ENCODE measurements around the gene UBL7. TPM values are rescaled to one million over a fixed set of nuclear protein-coding genes. Genes with fewer than 3 reads are reported as not detected.

UBL7 gene
- total and polyA plus RNA-seq, 2 donors (not counting 1 experiment from before 2014, with no cell fraction given) = 44.4 to 73.9 TPM

DNA sequence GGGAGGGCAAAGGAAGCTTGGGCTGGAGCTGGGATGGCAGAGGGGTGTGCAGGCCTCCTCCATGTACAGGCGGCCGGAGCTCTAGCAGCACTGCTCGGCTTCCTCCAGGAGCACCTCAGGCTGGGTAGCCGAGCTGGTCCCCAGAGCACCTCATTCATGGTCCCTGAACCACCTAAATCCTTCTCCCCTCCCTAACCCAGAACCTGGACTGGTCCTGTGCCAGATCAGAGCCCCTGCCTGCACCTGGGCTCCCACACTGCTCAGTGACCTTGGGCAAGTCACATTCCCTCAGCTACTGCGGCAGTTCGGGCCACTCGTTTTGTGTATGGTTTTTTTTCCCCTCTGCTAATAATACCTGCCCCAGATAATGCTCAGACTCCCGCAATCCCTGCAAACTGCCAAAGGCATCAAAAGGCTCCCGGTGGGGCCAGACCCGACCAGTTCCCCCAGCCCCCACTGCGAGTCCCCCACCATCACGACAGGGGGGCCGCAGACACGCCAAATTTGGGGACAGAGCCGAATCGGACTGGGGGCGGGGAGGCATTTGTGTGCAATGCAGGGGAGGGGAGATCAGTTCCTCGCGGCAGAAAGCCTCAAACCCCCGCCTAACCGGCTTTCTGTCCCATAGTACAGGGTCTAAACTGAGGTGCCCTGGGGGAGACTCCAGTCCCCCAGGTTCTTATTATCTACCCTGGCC, 28.5 kb downstream of the UBL7 start:
- H3K27ac Mint-ChIP-seq = peak overlapping the region; percentile 91
- peak; percentile 47 for DNase-seq
- peak overlapping the region; percentile 6 for H2AFZ ChIP-seq (ENCODE audit: insufficient read depth, low read depth, low read length, poor library complexity, severe bottlenecking)
- WGBS (ENCODE audit: insufficient coverage) = 17% methylated on average over 13 of the region's 21 CpGs
- H4K20me1 ChIP-seq (ENCODE audit: control insufficient read depth, insufficient read depth, low read length, poor library complexity, severe bottlenecking) = peaks cover 53% of the 10 kb centered on the region
- no peaks in the 10 kb centered on the region for H3K9me3 ChIP-seq (ENCODE audit: control extremely low read depth in 1 of 3, control insufficient read depth in 2 of 3, insufficient read depth in 1 of 3, low read length in 2 of 3)
- H3K9ac ChIP-seq (ENCODE audit: low read length) = peak overlapping the region; percentile 86
- peaks cover 65 to 78% of the 10 kb centered on the region in 2 donors for H3K4me1 ChIP-seq (ENCODE audit: control insufficient read depth in 2 of 2, insufficient read depth in 2 of 2, low read length in 2 of 2)
- H3K79me2 ChIP-seq (ENCODE audit: control insufficient read depth, insufficient read depth, low read length) = peaks cover 64% of the 10 kb centered on the region
- ChIA-PET POLR2A (interaction anchor here (0.8 to 5.3 kb wide), 7 partner anchors 10 to 49 kb away, joined by 3 to 35 read pairs (median 8); no protein-coding TSS in a partner anchor), CTCF (interaction anchor here (0.8 to 26.1 kb wide), 7 partner anchors 8 to 351 kb away, joined by 3 to 855 read pairs (median 4); no protein-coding TSS in a partner anchor)
- peak overlapping the region; percentile 91 for H3K4me2 ChIP-seq (replicated peaks; ENCODE audit: low read depth, low read length, poor library complexity, severe bottlenecking)
- H3K27me3 ChIP-seq (replicated peaks in 1 of 4; ENCODE audit: control extremely low read depth in 1 of 4, control insufficient read depth in 3 of 4, insufficient read depth in 4 of 4, low read length in 3 of 4) = no peaks in the 10 kb centered on the region
- peaks cover 80% of the 10 kb centered on the region for H3K4me1 Mint-ChIP-seq
- TF ChIP-seq, protein P1, sequence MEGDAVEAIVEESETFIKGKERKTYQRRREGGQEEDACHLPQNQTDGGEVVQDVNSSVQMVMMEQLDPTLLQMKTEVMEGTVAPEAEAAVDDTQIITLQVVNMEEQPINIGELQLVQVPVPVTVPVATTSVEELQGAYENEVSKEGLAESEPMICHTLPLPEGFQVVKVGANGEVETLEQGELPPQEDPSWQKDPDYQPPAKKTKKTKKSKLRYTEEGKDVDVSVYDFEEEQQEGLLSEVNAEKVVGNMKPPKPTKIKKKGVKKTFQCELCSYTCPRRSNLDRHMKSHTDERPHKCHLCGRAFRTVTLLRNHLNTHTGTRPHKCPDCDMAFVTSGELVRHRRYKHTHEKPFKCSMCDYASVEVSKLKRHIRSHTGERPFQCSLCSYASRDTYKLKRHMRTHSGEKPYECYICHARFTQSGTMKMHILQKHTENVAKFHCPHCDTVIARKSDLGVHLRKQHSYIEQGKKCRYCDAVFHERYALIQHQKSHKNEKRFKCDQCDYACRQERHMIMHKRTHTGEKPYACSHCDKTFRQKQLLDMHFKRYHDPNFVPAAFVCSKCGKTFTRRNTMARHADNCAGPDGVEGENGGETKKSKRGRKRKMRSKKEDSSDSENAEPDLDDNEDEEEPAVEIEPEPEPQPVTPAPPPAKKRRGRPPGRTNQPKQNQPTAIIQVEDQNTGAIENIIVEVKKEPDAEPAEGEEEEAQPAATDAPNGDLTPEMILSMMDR (IDR thresholded peaks at IDR 0.05) = no peak
- no peak for TF ChIP-seq EZH2 (IDR thresholded peaks at IDR 0.05; ENCODE audit: borderline replicate concordance, insufficient read depth, low read depth, low read length, poor library complexity, severe bottlenecking)
- H3K27ac ChIP-seq (ENCODE audit: low read length in 2 of 2) = peak overlapping the region; percentile 34 to 75
- peak overlapping the region; percentile 96 for H3K4me3 Mint-ChIP-seq
- no peaks in the 10 kb centered on the region for H3K27me3 Mint-ChIP-seq
- no peaks in the 10 kb centered on the region for H3K9me3 Mint-ChIP-seq (ENCODE audit: insufficient read depth)
- ATAC-seq (ENCODE audit: low read depth) = no peak
- H3K4me3 ChIP-seq (ENCODE audit: control extremely low read depth in 1 of 5, extremely low read depth in 1 of 5, insufficient read depth in 1 of 5, low read depth in 2 of 5, low read length in 4 of 5) = peak overlapping the region; percentile 38 to 89 (median 82)
- intact Hi-C loops (cut with micrococcal nuclease) = loop anchor here (10.0 kb wide), 1 partner anchor 352 kb away; the partner anchor contains the start of gene CSK
- H3K36me3 ChIP-seq (replicated peaks in 1 of 2; ENCODE audit: control extremely low read depth in 1 of 2, control insufficient read depth in 1 of 2, extremely low read depth in 1 of 2, insufficient read depth in 2 of 2, low read length in 1 of 2) = peaks cover 0 to 4% of the 10 kb centered on the region in 2 experiments

DNA sequence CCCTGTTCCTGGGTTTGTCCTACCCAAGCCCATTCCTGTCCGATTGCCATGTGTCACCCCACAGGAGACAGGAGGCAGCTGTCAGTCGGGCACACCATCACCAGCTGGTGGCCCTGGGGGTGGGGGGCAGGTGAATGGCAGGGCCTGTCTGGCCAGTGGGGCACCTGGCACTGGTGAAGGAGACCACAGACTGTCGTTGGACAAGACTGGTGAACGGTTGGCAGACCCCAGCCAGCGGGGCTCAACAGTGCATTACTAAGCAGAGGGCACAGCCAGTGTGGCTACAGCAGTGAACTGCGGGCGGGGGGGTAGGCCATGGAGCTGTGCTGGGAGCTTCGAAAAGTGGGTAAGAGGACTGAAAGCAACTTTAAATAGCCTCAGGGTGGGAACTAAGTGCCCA, 29.3 kb downstream of the UBL7 start:
- H3K4me1 Mint-ChIP-seq = peaks cover 85% of the 10 kb centered on the region
- Histone ChIP-seq H2AFZ (ENCODE audit: insufficient read depth, low read depth, low read length, poor library complexity, severe bottlenecking) (no peak overlapping the region), H3K9ac (ENCODE audit: low read length) (peak overlapping the region; percentile 86), H3K4me1 (ENCODE audit: control insufficient read depth in 2 of 2, insufficient read depth in 2 of 2, low read length in 2 of 2) (peaks cover 70 to 85% of the 10 kb centered on the region in 2 donors), H3K36me3 (replicated peaks in 1 of 2; ENCODE audit: control extremely low read depth in 1 of 2, control insufficient read depth in 1 of 2, extremely low read depth in 1 of 2, insufficient read depth in 2 of 2, low read length in 1 of 2) (peaks cover 0 to 10% of the 10 kb centered on the region in 2 experiments), H3K9me3 (ENCODE audit: control extremely low read depth in 1 of 3, control insufficient read depth in 2 of 3, insufficient read depth in 1 of 3, low read length in 2 of 3) (no peaks in the 10 kb centered on the region), H3K27me3 (replicated peaks in 1 of 4; ENCODE audit: control extremely low read depth in 1 of 4, control insufficient read depth in 3 of 4, insufficient read depth in 4 of 4, low read length in 3 of 4) (no peaks in the 10 kb centered on the region), H3K27ac (ENCODE audit: low read length in 2 of 2) (peak overlapping the region; percentile 16 to 75), H3K4me3 (ENCODE audit: control extremely low read depth in 1 of 5, extremely low read depth in 1 of 5, insufficient read depth in 1 of 5, low read depth in 2 of 5, low read length in 4 of 5) (peak overlapping the region in 4 of 5 experiments; percentile 60 to 89 (median 82)), H3K4me2 (replicated peaks; ENCODE audit: low read depth, low read length, poor library complexity, severe bottlenecking) (peak overlapping the region; percentile 91), H4K20me1 (ENCODE audit: control insufficient read depth, insufficient read depth, low read length, poor library complexity, severe bottlenecking) (peaks cover 59% of the 10 kb centered on the region), H3K79me2 (ENCODE audit: control insufficient read depth, insufficient read depth, low read length) (peaks cover 72% of the 10 kb centered on the region)
- TF ChIP-seq, protein P1 (IDR thresholded peaks at IDR 0.05) = no peak
- TF ChIP-seq EZH2 (IDR thresholded peaks at IDR 0.05; ENCODE audit: borderline replicate concordance, insufficient read depth, low read depth, low read length, poor library complexity, severe bottlenecking) = no peak
- no peaks in the 10 kb centered on the region for H3K27me3 Mint-ChIP-seq
- intact Hi-C loops (cut with micrococcal nuclease) = loop anchor here (10.0 kb wide), 1 partner anchor 353 kb away; the partner anchor contains the start of gene CSK
- H3K4me3 Mint-ChIP-seq = peak overlapping the region; percentile 96
- POLR2A ChIA-PET = interaction anchor here (0.6 to 5.3 kb wide), 11 partner anchors 10 to 346 kb away, joined by 3 to 32 read pairs (median 4); no protein-coding TSS in a partner anchor
- WGBS (ENCODE audit: insufficient coverage) = 16% methylated on average over 8 of the region's 8 CpGs
- CTCF ChIA-PET = interaction anchor here (0.5 to 26.1 kb wide), 11 partner anchors 9 to 379 kb away, joined by 3 to 855 read pairs (median 4); no protein-coding TSS in a partner anchor
- ATAC-seq (ENCODE audit: low read depth) (no peak), DNase-seq (peak; percentile 45)
- no peaks in the 10 kb centered on the region for H3K9me3 Mint-ChIP-seq (ENCODE audit: insufficient read depth)
- H3K27ac Mint-ChIP-seq = peak overlapping the region; percentile 91

Data from B cell (primary cell).